ENCODE results near the gene PICALM. TPM values are rescaled to one million over a fixed set of nuclear protein-coding genes. Genes with fewer than 3 reads are reported as not detected.

The PICALM gene
- total and polyA plus RNA-seq, 9 of the 15 experiments (the other 6 are each of a cell fraction or from before 2014, with no cell fraction given): 41.3 to 990 (median 309) TPM

DNA sequence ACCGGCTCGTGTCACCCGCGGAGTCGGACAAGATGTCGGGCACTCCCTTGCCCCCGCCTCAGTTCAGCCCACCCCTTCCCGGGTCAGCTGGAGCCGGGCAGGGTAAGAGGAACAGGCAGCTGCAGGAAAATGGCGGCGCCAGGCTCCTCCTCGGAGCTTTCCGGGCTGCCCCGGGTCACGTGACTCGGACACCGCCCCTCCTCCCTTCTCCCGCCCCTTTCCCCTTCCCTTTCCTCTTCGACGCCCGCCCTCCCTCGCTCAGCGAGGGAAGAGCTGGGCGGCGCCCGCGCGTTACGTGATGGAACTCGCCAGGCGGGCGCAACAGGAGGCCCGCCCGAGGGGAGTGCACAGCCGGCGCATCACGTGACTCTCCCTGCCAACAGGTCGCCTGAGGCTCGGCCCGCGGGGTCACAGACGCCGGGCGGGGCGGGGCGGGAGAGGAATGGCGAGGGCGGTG is at the start of gene PICALM (continued):
- TF ChIP-seq, protein P1, sequence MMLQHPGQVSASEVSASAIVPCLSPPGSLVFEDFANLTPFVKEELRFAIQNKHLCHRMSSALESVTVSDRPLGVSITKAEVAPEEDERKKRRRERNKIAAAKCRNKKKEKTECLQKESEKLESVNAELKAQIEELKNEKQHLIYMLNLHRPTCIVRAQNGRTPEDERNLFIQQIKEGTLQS (IDR thresholded peaks at IDR 0.05): peak; percentile 40
- TF ChIP-seq, protein P1 (CRISPR knock-in tag; conservative IDR thresholded peaks at IDR 0.05): no peak; the same call in 1 of the 2 replicates
- TF ChIP-seq TOE1 (IDR thresholded peaks at IDR 0.05; ENCODE audit: borderline replicate concordance) (peak; percentile 100), TOE1 (CRISPR knock-in tag; IDR thresholded peaks at IDR 0.05; ENCODE audit: borderline replicate concordance, low read depth) (no peak), MIER1 (IDR thresholded peaks at IDR 0.05; ENCODE audit: low read depth) (no peak), MAZ (CRISPR knock-in tag; conservative IDR thresholded peaks at IDR 0.05 in 1 of 2, IDR thresholded peaks at IDR 0.05 in 1 of 2) (peak; percentile 93 to 97), ZNF224 (CRISPR knock-in tag; IDR thresholded peaks at IDR 0.05) (no peak), ZBTB8A (IDR thresholded peaks at IDR 0.05; ENCODE audit: partially characterized antibody) (no peak), PHB2 (IDR thresholded peaks at IDR 0.05; ENCODE audit: low read depth) (no peak), RFX7 (CRISPR knock-in tag; IDR thresholded peaks at IDR 0.05) (no peak), ZNF445 (CRISPR knock-in tag; IDR thresholded peaks at IDR 0.05; ENCODE audit: low read depth) (no peak)
- TF ChIP-seq, protein P2, sequence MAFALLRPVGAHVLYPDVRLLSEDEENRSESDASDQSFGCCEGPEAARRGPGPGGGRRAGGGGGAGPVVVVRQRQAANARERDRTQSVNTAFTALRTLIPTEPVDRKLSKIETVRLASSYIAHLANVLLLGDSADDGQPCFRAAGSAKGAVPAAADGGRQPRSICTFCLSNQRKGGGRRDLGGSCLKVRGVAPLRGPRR (CRISPR knock-in tag; IDR thresholded peaks at IDR 0.05): no peak
- TF ChIP-seq, protein P3, sequence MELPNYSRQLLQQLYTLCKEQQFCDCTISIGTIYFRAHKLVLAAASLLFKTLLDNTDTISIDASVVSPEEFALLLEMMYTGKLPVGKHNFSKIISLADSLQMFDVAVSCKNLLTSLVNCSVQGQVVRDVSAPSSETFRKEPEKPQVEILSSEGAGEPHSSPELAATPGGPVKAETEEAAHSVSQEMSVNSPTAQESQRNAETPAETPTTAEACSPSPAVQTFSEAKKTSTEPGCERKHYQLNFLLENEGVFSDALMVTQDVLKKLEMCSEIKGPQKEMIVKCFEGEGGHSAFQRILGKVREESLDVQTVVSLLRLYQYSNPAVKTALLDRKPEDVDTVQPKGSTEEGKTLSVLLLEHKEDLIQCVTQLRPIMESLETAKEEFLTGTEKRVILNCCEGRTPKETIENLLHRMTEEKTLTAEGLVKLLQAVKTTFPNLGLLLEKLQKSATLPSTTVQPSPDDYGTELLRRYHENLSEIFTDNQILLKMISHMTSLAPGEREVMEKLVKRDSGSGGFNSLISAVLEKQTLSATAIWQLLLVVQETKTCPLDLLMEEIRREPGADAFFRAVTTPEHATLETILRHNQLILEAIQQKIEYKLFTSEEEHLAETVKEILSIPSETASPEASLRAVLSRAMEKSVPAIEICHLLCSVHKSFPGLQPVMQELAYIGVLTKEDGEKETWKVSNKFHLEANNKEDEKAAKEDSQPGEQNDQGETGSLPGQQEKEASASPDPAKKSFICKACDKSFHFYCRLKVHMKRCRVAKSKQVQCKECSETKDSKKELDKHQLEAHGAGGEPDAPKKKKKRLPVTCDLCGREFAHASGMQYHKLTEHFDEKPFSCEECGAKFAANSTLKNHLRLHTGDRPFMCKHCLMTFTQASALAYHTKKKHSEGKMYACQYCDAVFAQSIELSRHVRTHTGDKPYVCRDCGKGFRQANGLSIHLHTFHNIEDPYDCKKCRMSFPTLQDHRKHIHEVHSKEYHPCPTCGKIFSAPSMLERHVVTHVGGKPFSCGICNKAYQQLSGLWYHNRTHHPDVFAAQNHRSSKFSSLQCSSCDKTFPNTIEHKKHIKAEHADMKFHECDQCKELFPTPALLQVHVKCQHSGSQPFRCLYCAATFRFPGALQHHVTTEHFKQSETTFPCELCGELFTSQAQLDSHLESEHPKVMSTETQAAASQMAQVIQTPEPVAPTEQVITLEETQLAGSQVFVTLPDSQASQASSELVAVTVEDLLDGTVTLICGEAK (IDR thresholded peaks at IDR 0.05): no peak
- TF ChIP-seq, protein P3 (CRISPR knock-in tag; IDR thresholded peaks at IDR 0.05): no peak
- TF ChIP-seq, protein P4, sequence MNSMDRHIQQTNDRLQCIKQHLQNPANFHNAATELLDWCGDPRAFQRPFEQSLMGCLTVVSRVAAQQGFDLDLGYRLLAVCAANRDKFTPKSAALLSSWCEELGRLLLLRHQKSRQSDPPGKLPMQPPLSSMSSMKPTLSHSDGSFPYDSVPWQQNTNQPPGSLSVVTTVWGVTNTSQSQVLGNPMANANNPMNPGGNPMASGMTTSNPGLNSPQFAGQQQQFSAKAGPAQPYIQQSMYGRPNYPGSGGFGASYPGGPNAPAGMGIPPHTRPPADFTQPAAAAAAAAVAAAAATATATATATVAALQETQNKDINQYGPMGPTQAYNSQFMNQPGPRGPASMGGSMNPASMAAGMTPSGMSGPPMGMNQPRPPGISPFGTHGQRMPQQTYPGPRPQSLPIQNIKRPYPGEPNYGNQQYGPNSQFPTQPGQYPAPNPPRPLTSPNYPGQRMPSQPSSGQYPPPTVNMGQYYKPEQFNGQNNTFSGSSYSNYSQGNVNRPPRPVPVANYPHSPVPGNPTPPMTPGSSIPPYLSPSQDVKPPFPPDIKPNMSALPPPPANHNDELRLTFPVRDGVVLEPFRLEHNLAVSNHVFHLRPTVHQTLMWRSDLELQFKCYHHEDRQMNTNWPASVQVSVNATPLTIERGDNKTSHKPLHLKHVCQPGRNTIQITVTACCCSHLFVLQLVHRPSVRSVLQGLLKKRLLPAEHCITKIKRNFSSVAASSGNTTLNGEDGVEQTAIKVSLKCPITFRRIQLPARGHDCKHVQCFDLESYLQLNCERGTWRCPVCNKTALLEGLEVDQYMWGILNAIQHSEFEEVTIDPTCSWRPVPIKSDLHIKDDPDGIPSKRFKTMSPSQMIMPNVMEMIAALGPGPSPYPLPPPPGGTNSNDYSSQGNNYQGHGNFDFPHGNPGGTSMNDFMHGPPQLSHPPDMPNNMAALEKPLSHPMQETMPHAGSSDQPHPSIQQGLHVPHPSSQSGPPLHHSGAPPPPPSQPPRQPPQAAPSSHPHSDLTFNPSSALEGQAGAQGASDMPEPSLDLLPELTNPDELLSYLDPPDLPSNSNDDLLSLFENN (IDR thresholded peaks at IDR 0.05; ENCODE audit: low read depth in 2 of 2, low read length in 2 of 2): no peak

All from K562 (cell line).